ENCODE results near the gene MASP1. TPM values are rescaled to one million over a fixed set of nuclear protein-coding genes. Genes with fewer than 3 reads are reported as not detected.
"Not testable (repeated sequence)": the region's sequence is repeated elsewhere in the genome, so short reads cannot be mapped to it uniquely, and the experiment has no call there.

MASP1 gene
- total and polyA plus RNA-seq, 4 donors: 0.88 to 6.0 (median 3.2) TPM

- 33 to 41% methylated on average over 1 of the region's 1 CpG for WGBS, 2 donors
- no peak overlapping the region for H3K4me3 ChIP-seq (ENCODE audit: low read length in 2 of 2)
- DNase-seq (no peak), ATAC-seq (ENCODE audit: low FRiP score) (no peak)
- H3K27ac ChIP-seq (ENCODE audit: low read depth in 1 of 2, low read length in 2 of 2): no peak overlapping the region
- intact Hi-C loops (cut with DNase I): no loop called here
- no peaks in the 10 kb centered on the region for H3K4me1 ChIP-seq (ENCODE audit: control insufficient read depth in 1 of 2, insufficient read depth in 2 of 2, low read length in 2 of 2)
- no peaks in the 10 kb centered on the region for H3K27me3 ChIP-seq (ENCODE audit: control insufficient read depth in 1 of 2, insufficient read depth in 2 of 2, low read length in 1 of 2)
- H3K9me3 ChIP-seq (ENCODE audit: control insufficient read depth, low read length): no peaks in the 10 kb centered on the region
- H3K36me3 ChIP-seq (ENCODE audit: control insufficient read depth in 1 of 2, insufficient read depth in 2 of 2, low read length in 1 of 2): no peaks in the 10 kb centered on the region
Observed at GRCh38 chr3:187255314-187255713, 36.2 kb downstream of the MASP1 start.

DNA sequence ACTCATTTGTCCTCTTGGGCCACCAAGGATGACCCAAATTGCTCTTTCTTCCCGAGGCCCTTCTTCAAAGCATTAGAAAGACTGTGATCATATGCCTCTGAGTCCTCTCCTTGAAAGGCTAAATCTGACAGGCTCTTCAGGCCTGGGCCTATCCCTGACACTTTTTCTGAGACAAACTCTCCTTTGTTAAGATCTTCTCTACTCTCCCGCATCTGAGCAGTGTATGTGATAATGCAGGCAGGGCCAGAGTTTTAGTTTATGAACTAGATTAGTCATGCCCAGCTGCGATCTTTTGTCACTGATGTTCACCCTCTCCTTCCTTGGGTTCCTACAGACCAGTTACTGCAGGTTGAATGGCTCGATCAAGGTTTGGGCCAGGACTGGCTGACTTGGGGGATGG is 39.2 kb downstream of the MASP1 start:
- ATAC-seq (ENCODE audit: low FRiP score) (no peak), DNase-seq (no peak)
- Histone ChIP-seq H3K4me1 (ENCODE audit: control insufficient read depth in 1 of 2, insufficient read depth in 2 of 2, low read length in 2 of 2) (no peaks in the 10 kb centered on the region), H3K27ac (ENCODE audit: low read depth in 1 of 2, low read length in 2 of 2) (no peak overlapping the region), H3K36me3 (ENCODE audit: control insufficient read depth in 1 of 2, insufficient read depth in 2 of 2, low read length in 1 of 2) (no peaks in the 10 kb centered on the region), H3K27me3 (ENCODE audit: control insufficient read depth in 1 of 2, insufficient read depth in 2 of 2, low read length in 1 of 2) (no peaks in the 10 kb centered on the region), H3K4me3 (ENCODE audit: low read length in 2 of 2) (no peak overlapping the region), H3K9me3 (ENCODE audit: control insufficient read depth, low read length) (no peaks in the 10 kb centered on the region)
- intact Hi-C loops (cut with DNase I): no loop called here
- 81 to 82% methylated on average over 4 of the region's 4 CpGs for WGBS, 2 donors

DNA sequence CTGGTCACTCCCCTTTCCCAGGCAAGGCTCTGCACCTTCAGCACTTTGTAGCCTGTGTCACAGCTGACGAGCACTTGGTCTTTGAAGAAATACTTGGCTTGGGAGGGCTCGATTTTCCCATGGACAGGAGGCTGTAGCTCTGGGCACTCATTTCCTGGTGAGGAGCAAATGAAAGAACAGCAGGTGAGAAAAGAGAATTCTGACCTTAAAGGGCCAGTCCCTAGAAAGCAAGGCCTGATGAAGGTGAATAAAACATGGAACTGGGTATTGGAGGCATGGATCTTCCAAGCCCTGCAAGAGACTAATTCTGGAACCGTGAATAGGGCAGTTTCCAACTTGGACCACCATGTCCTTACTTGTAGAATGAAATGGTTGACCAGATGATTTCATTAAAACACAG is 39.9 kb downstream of the MASP1 start:
- ATAC-seq (ENCODE audit: low FRiP score) (no peak), DNase-seq (no peak)
- no peak overlapping the region for H3K27ac ChIP-seq (ENCODE audit: low read depth in 1 of 2, low read length in 2 of 2)
- no peak overlapping the region for H3K4me3 ChIP-seq (ENCODE audit: low read length in 2 of 2)
- no peaks in the 10 kb centered on the region for H3K9me3 ChIP-seq (ENCODE audit: control insufficient read depth, low read length)
- WGBS, 2 donors: 74% methylated on average over 3 of the region's 3 CpGs
- intact Hi-C loops (cut with DNase I): no loop called here
- no peaks in the 10 kb centered on the region for H3K4me1 ChIP-seq (ENCODE audit: control insufficient read depth in 1 of 2, insufficient read depth in 2 of 2, low read length in 2 of 2)
- no peaks in the 10 kb centered on the region for H3K27me3 ChIP-seq (ENCODE audit: control insufficient read depth in 1 of 2, insufficient read depth in 2 of 2, low read length in 1 of 2)
- no peaks in the 10 kb centered on the region for H3K36me3 ChIP-seq (ENCODE audit: control insufficient read depth in 1 of 2, insufficient read depth in 2 of 2, low read length in 1 of 2)

- no peaks in the 10 kb centered on the region for H3K9me3 ChIP-seq (ENCODE audit: control insufficient read depth, low read length)
- no peaks in the 10 kb centered on the region for H3K27me3 ChIP-seq (ENCODE audit: control insufficient read depth in 1 of 2, insufficient read depth in 2 of 2, low read length in 1 of 2)
- no peaks in the 10 kb centered on the region for H3K4me1 ChIP-seq (ENCODE audit: control insufficient read depth in 1 of 2, insufficient read depth in 2 of 2, low read length in 2 of 2)
- no peak for ATAC-seq (ENCODE audit: low FRiP score)
- intact Hi-C loops (cut with DNase I): no loop called here
- DNase-seq: no peak
- H3K4me3 ChIP-seq (ENCODE audit: low read length in 2 of 2): no peak overlapping the region
- no peaks in the 10 kb centered on the region for H3K36me3 ChIP-seq (ENCODE audit: control insufficient read depth in 1 of 2, insufficient read depth in 2 of 2, low read length in 1 of 2)
- 65 to 76% methylated on average over 3 of the region's 3 CpGs for WGBS, 2 donors
- H3K27ac ChIP-seq (ENCODE audit: low read depth in 1 of 2, low read length in 2 of 2): no peak overlapping the region
Observed at GRCh38 chr3:187247398-187247797, 44.1 kb downstream of the MASP1 start.

GRCh38 chr3:187243933-187244524 is 47.5 kb downstream of the MASP1 start:
- Histone ChIP-seq H3K4me1 (ENCODE audit: control insufficient read depth in 1 of 2, insufficient read depth in 2 of 2, low read length in 2 of 2) (no peaks in the 10 kb centered on the region), H3K4me3 (ENCODE audit: low read length in 2 of 2) (no peak overlapping the region), H3K27ac (ENCODE audit: low read depth in 1 of 2, low read length in 2 of 2) (no peak overlapping the region), H3K9me3 (ENCODE audit: control insufficient read depth, low read length) (no peaks in the 10 kb centered on the region), H3K27me3 (ENCODE audit: control insufficient read depth in 1 of 2, insufficient read depth in 2 of 2, low read length in 1 of 2) (no peaks in the 10 kb centered on the region), H3K36me3 (ENCODE audit: control insufficient read depth in 1 of 2, insufficient read depth in 2 of 2, low read length in 1 of 2) (no peaks in the 10 kb centered on the region)
- intact Hi-C loops (cut with DNase I): no loop called here
- DNase-seq: no peak
- WGBS, 2 donors: 77 to 90% methylated on average over 2 of the region's 2 CpGs
- ATAC-seq (ENCODE audit: low FRiP score): peak; percentile 65

DNA sequence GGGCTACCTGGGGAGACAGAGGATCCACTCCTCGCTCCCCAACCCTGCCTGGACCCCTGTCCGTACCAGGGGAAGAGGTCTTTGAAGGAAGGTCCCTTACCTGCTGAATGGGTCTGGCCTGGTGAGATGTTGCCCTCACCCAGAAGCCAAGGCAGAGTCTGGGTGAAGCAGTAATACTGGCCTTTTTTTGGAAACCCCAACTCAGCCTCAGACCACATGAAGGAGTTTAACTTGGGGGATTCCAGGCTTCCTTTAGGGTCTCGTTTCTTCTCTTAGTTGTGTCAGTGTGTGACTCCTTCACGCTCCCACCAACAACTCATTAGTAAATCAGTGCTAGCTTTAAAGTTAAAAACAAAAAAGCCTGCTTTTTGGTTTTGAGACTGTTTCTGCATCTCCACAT is 48.6 kb downstream of the MASP1 start:
- WGBS, 2 donors: 96 to 100% methylated on average over 4 of the region's 4 CpGs

GRCh38 chr3:187242435-187242834 is 49.1 kb downstream of the MASP1 start:
- no peak for ATAC-seq (ENCODE audit: low FRiP score)
- no peaks in the 10 kb centered on the region for H3K27me3 ChIP-seq (ENCODE audit: control insufficient read depth in 1 of 2, insufficient read depth in 2 of 2, low read length in 1 of 2)
- no peak for DNase-seq
- no peak overlapping the region for H3K4me3 ChIP-seq (ENCODE audit: low read length in 2 of 2)
- no peaks in the 10 kb centered on the region for H3K9me3 ChIP-seq (ENCODE audit: control insufficient read depth, low read length)
- no peak overlapping the region for H3K27ac ChIP-seq (ENCODE audit: low read depth in 1 of 2, low read length in 2 of 2)
- 86 to 99% methylated on average over 5 of the region's 5 CpGs for WGBS, 2 donors
- intact Hi-C loops (cut with DNase I): no loop called here
- H3K36me3 ChIP-seq (ENCODE audit: control insufficient read depth in 1 of 2, insufficient read depth in 2 of 2, low read length in 1 of 2): no peaks in the 10 kb centered on the region
- no peaks in the 10 kb centered on the region for H3K4me1 ChIP-seq (ENCODE audit: control insufficient read depth in 1 of 2, insufficient read depth in 2 of 2, low read length in 2 of 2)

More for the DNA sequence above, 48.6 kb downstream of the MASP1 start:
- Histone ChIP-seq H3K4me3 (ENCODE audit: low read length in 2 of 2) (no peak overlapping the region), H3K4me1 (ENCODE audit: control insufficient read depth in 1 of 2, insufficient read depth in 2 of 2, low read length in 2 of 2) (no peaks in the 10 kb centered on the region), H3K36me3 (ENCODE audit: control insufficient read depth in 1 of 2, insufficient read depth in 2 of 2, low read length in 1 of 2) (no peaks in the 10 kb centered on the region), H3K9me3 (ENCODE audit: control insufficient read depth, low read length) (no peaks in the 10 kb centered on the region), H3K27me3 (ENCODE audit: control insufficient read depth in 1 of 2, insufficient read depth in 2 of 2, low read length in 1 of 2) (no peaks in the 10 kb centered on the region), H3K27ac (ENCODE audit: low read depth in 1 of 2, low read length in 2 of 2) (no peak overlapping the region)
- intact Hi-C loops (cut with DNase I): no loop called here
- ATAC-seq (ENCODE audit: low FRiP score) (no peak), DNase-seq (no peak)

GRCh38 chr3:187238835-187239234 is 52.7 kb downstream of the MASP1 start:
- ATAC-seq (ENCODE audit: low FRiP score); DNase-seq; H3K4me1 ChIP-seq (ENCODE audit: control insufficient read depth in 1 of 2, insufficient read depth in 2 of 2, low read length in 2 of 2); H3K36me3 ChIP-seq (ENCODE audit: control insufficient read depth in 1 of 2, insufficient read depth in 2 of 2, low read length in 1 of 2); H3K27ac ChIP-seq (ENCODE audit: low read depth in 1 of 2, low read length in 2 of 2); intact Hi-C loops (cut with DNase I); H3K27me3 ChIP-seq (ENCODE audit: control insufficient read depth in 1 of 2, insufficient read depth in 2 of 2, low read length in 1 of 2); H3K9me3 ChIP-seq (ENCODE audit: control insufficient read depth, low read length); H3K4me3 ChIP-seq (ENCODE audit: low read length in 2 of 2): not testable (repeated sequence)
- WGBS, 2 donors: 92 to 97% methylated on average over 4 of the region's 4 CpGs

DNA sequence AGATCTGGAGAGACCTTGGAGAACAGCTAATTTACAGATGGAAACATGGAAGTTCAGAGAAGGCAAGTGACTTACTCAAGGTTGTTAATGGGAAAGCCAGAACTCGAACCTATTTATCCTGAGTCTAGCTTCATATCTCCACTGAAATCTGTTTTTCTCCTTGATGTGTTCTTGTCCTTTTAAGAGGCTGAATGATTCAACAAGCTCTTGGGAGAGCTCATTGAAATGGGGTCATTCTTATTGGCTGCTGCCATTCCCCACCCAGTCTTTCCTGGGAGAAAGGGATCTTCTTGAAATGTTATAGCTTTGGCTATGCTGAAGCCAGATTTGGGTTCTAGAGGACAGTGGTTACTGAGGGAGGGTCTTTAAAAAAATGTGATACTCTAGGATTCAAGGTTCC is 53.3 kb downstream of the MASP1 start:
- DNase-seq (no peak), ATAC-seq (ENCODE audit: low FRiP score) (no peak)
- Histone ChIP-seq H3K27me3 (ENCODE audit: control insufficient read depth in 1 of 2, insufficient read depth in 2 of 2, low read length in 1 of 2) (no peaks in the 10 kb centered on the region), H3K4me3 (ENCODE audit: low read length in 2 of 2) (no peak overlapping the region), H3K27ac (ENCODE audit: low read depth in 1 of 2, low read length in 2 of 2) (no peak overlapping the region), H3K36me3 (ENCODE audit: control insufficient read depth in 1 of 2, insufficient read depth in 2 of 2, low read length in 1 of 2) (no peaks in the 10 kb centered on the region), H3K4me1 (ENCODE audit: control insufficient read depth in 1 of 2, insufficient read depth in 2 of 2, low read length in 2 of 2) (no peaks in the 10 kb centered on the region), H3K9me3 (ENCODE audit: control insufficient read depth, low read length) (no peaks in the 10 kb centered on the region)
- WGBS, 2 donors: 87 to 88% methylated on average over 1 of the region's 1 CpG
- intact Hi-C loops (cut with DNase I): no loop called here
